ENCODE data around the gene RCE1.

The RCE1 gene

DNA sequence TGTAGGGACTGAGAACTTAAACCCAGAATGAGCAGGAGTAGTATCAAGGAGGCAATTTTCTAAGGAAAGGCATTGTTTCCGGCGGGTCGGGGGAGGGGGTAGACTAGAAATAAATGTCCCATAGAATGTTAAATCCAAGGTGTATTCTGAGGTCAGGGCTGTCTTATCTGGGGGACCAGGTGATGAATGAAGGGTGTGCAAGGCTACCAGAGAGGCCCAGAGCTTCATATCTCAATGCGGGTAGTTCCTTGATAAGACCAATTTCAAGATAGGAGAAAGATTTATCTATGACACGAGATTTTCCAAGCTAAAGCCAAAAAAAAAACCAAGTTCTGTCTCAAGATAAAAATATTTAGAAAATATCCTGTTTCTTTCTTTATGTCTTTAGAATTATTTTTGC, 8.3 kb upstream of the RCE1 start:
- no peak overlapping the region for H3K4me3 ChIP-seq (ENCODE audit: low read depth, low read length)
- TF ChIP-seq, protein P1, sequence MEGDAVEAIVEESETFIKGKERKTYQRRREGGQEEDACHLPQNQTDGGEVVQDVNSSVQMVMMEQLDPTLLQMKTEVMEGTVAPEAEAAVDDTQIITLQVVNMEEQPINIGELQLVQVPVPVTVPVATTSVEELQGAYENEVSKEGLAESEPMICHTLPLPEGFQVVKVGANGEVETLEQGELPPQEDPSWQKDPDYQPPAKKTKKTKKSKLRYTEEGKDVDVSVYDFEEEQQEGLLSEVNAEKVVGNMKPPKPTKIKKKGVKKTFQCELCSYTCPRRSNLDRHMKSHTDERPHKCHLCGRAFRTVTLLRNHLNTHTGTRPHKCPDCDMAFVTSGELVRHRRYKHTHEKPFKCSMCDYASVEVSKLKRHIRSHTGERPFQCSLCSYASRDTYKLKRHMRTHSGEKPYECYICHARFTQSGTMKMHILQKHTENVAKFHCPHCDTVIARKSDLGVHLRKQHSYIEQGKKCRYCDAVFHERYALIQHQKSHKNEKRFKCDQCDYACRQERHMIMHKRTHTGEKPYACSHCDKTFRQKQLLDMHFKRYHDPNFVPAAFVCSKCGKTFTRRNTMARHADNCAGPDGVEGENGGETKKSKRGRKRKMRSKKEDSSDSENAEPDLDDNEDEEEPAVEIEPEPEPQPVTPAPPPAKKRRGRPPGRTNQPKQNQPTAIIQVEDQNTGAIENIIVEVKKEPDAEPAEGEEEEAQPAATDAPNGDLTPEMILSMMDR (IDR thresholded peaks at IDR 0.05; ENCODE audit: control insufficient read depth, extremely low read depth, insufficient read depth) = no peak
- no peak for DNase-seq (ENCODE audit: low read depth)

DNA sequence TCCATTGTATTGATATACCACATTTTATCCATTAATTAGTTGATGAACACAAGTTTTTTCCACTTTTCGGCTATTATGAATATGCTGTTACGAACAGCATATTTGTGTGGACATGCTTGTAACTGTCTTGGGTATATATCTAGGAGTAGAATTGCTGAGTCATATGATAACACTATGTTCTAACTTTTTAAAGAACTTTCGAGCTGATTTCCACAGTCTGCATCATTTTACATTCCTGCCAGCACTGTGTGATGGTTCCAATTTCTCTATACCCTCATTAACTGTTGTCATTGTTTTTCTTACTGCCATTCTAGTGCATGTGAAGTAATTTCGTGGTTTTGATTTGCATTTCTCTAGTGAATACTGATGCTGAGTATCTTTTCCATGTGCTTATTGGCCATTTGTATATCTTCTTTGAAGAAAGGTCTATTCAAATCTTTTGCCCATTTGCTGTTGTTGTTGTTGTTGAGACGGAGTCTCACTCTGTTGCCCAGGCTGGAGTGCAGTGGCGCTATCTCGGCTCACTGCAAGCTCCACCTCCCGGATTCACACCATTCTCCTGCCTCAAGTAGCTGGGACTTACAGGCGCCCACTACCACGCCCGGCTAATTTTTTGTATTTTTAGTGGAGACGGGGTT, 7.4 kb upstream of the RCE1 start:
- no peak overlapping the region for H3K4me3 ChIP-seq (ENCODE audit: low read depth, low read length)
- no peak for DNase-seq (ENCODE audit: low read depth)
- TF ChIP-seq, protein P1 (IDR thresholded peaks at IDR 0.05; ENCODE audit: control insufficient read depth, extremely low read depth, insufficient read depth) = no peak

DNA sequence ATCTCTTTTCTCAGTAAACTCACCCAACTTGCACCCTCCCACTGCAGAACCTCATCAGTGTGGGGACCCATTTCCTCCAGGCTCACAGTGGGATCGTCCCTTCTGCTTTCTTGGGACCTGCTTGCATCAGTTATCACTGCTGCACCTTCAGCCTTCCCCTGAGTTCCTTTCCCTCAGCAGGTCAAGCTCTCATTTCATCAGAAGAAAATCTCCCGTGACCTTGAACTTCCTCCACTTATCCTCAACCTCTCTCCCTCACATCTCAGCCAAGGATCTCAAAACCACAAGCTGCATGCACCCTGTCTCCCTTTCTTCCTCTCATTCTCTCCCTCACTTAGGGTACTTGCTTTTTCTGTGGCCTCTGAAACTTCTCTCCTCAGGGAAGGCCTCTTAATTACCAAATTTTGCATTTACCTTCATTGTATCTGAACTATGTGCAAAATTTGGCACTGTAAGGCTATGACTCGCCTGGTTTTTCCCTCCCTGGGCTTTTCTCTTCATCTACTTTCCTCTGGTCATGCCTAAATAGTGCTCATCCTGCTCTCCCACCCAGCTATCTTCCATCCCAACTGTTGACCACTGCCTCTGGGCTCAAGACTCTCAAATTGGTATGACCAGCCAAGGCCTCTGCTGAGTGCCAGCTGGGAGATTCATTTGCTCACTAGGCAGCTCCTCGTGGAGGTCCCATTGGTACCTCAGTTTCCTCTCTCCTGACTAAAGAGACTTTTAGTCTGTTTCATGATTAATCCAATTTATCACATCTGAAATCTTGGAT, 2.7 kb upstream of the RCE1 start:
- TF ChIP-seq, protein P1 (IDR thresholded peaks at IDR 0.05; ENCODE audit: control insufficient read depth, extremely low read depth, insufficient read depth) = no peak
- H3K4me3 ChIP-seq (ENCODE audit: low read depth, low read length) = no peak overlapping the region
- DNase-seq (ENCODE audit: low read depth) = no peak

DNA sequence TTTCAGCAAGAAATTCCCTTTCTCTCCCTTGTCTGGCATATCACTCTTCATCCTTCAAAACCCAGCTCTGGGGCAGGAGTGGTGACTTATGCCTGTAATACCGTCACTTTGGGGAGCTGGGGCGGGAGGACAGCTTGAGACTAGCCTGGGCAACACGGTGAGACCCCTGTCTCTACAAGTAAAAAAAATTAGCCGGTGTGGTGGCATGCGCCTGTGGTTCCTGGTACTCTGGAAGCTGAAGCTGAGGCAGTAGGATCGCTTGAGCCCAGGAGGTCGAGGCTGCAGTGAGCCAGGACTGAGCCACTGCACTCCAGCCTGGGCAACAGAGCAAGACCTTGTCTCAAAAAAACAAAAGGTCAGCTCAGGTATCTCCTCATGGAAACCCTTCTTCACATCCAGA, 1.4 kb upstream of the RCE1 start:
- peak overlapping the region; percentile 97 for H3K4me3 ChIP-seq (ENCODE audit: low read depth, low read length)
- TF ChIP-seq, protein P1 (IDR thresholded peaks at IDR 0.05; ENCODE audit: control insufficient read depth, extremely low read depth, insufficient read depth) = no peak
- no peak for DNase-seq (ENCODE audit: low read depth)

DNA sequence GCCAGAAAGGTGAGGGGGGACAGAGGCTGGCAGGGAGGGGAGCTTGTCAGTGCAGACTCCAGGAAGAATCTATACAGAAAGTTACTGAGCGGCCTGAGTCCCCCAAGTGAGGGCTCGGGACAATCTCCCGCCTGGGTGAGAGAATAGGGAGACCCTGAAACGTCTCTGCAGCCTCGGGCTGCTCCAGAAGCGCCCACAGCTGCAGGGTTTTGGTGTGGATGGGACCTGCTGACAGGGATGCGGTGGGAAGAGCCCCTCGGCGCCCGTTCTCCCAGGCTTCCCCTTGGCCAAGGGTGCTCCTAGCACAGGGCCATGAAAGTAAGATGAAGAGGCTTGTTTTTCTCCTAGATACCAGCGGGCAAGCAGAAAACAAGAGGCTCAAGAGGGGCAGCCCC, 743 bp upstream of the RCE1 start:
- H3K4me3 ChIP-seq (ENCODE audit: low read depth, low read length) = peak overlapping the region; percentile 97
- no peak for DNase-seq (ENCODE audit: low read depth)
- TF ChIP-seq, protein P1 (IDR thresholded peaks at IDR 0.05; ENCODE audit: control insufficient read depth, extremely low read depth, insufficient read depth) = no peak

DNA sequence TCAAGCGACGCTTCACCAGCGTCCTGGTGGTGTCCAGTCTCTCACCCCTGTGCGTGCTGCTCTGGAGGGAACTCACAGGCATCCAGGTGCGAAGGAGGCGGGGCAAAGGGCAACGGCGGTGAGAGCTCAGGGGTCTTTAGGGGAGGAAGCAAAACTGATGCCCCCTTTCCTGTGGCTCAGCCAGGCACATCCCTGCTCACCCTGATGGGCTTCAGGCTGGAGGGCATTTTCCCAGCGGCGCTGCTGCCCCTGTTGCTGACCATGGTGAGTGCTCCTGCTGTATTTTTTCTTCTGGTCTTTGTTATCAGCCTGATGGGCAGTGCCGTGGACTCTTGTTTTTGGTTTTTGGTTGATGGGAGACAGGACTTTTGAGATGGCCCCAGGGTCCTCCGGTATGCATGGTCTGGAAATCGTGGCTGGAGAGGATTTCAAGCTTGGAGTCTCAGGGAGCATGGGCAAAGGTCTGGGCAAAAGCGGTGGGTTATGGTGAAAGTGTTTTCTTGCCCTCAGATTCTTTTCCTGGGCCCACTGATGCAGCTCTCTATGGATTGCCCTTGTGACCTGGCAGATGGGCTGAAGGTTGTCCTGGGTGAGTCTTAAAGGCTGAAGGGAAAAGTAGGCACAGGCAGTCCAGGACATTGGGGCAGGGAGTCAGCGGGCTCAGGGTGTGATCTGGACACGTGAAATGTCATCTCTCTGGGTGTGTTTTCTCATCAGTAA, 695 bp downstream of the RCE1 start:
- TF ChIP-seq, protein P1 (IDR thresholded peaks at IDR 0.05; ENCODE audit: control insufficient read depth, extremely low read depth, insufficient read depth) = no peak
- H3K4me3 ChIP-seq (ENCODE audit: low read depth, low read length) = peak overlapping the region; percentile 97

More for the DNA sequence above, 695 bp downstream of the RCE1 start:
- no peak for DNase-seq (ENCODE audit: low read depth)

Data from LNCaP clone FGC (cell line).